CD4-positive, alpha-beta T cell treated with Interleukin-10 for 1 hour (primary cell): ENCODE results near the gene MAFF.
"Not testable (repeated sequence)": the region's sequence is repeated elsewhere in the genome, so short reads cannot be mapped to it uniquely, and the experiment has no call there.

Experiments used
- DNase-seq: peaks from one replicate; pipeline ENCODE4 v3.0.0-alpha.2; 2020

MAFF gene

GRCh38 chr22:38177926-38178604 is 23.7 kb upstream of the MAFF start:
- no peak for DNase-seq

- DNase-seq, result not testable (repeated sequence)
Observed at GRCh38 chr22:38178605-38178937, 23.2 kb upstream of the MAFF start.

- DNase-seq, result peak; percentile 65
Observed at GRCh38 chr22:38180841-38181452, 20.8 kb upstream of the MAFF start.

- DNase-seq, result peak; percentile 99
Observed at GRCh38 chr22:38181453-38182200, 20.2 kb upstream of the MAFF start, which contains the start of gene PLA2G6. Gene PLA2G6 (minus strand): TSS chr22:38181830. CDS start chr22:38169426, 12,404 bp downstream.

- DNase-seq, result no peak
Observed at GRCh38 chr22:38184788-38185187, 17.0 kb upstream of the MAFF start.

- DNase-seq, result no peak
Observed at GRCh38 chr22:38186429-38186828, 15.4 kb upstream of the MAFF start.

- no peak for DNase-seq
Observed at GRCh38 chr22:38187413-38188212, 14.2 kb upstream of the MAFF start.

GRCh38 chr22:38189104-38189503 is 12.7 kb upstream of the MAFF start:
- no peak for DNase-seq

GRCh38 chr22:38190581-38190980 is 11.2 kb upstream of the MAFF start:
- no peak for DNase-seq

- no peak for DNase-seq
Observed at GRCh38 chr22:38191055-38191454, 10.7 kb upstream of the MAFF start.

- no peak for DNase-seq
Observed at GRCh38 chr22:38191731-38192474, 9.9 kb upstream of the MAFF start.

GRCh38 chr22:38192475-38192863 is 9.3 kb upstream of the MAFF start:
- DNase-seq, result no peak

GRCh38 chr22:38193580-38193979 is 8.2 kb upstream of the MAFF start:
- no peak for DNase-seq

GRCh38 chr22:38196791-38197419 is 4.9 kb upstream of the MAFF start:
- no peak for DNase-seq

GRCh38 chr22:38199826-38200559 is 1.8 kb upstream of the MAFF start:
- no peak for DNase-seq

- no peak for DNase-seq
Observed at GRCh38 chr22:38201371-38201710, 453 bp upstream of the MAFF start.

GRCh38 chr22:38202437-38203089 is 769 bp downstream of the MAFF start:
- peak; percentile 74 for DNase-seq

- DNase-seq, result no peak
Observed at GRCh38 chr22:38203090-38203810, 1.5 kb downstream of the MAFF start.

- no peak for DNase-seq
Observed at GRCh38 chr22:38203855-38204514, 2.2 kb downstream of the MAFF start.

- no peak for DNase-seq
Observed at GRCh38 chr22:38204784-38205183, 3.0 kb downstream of the MAFF start.
